Eye (tissue), 1 donor: ENCODE measurements around the gene MYH11.
A peak's percentile ranks its signal among the peaks of the same experiment; 100 is the strongest.
"Not testable (repeated sequence)": the region's sequence is repeated elsewhere in the genome, so short reads cannot be mapped to it uniquely, and the experiment has no call there.

Experiments used
- DNase-seq: peaks from one replicate; pipeline ENCODE4 v3.0.0-alpha.2; 2015

Gene MYH11

GRCh38 chr16:15874745-15875314, 18.0 kb upstream of the MYH11 start:
- peak; percentile 77 for DNase-seq

- no peak for DNase-seq
Observed at GRCh38 chr16:15873737-15874136, 16.9 kb upstream of the MYH11 start.

GRCh38 chr16:15873301-15873700, 16.5 kb upstream of the MYH11 start:
- no peak for DNase-seq

GRCh38 chr16:15870011-15870410, 13.2 kb upstream of the MYH11 start:
- no peak for DNase-seq

GRCh38 chr16:15866451-15866850, 9.6 kb upstream of the MYH11 start:
- no peak for DNase-seq

- DNase-seq = peak; percentile 12
Observed at GRCh38 chr16:15865742-15866141, 8.9 kb upstream of the MYH11 start.

GRCh38 chr16:15864939-15865338, 8.1 kb upstream of the MYH11 start:
- no peak for DNase-seq

- DNase-seq = no peak
Observed at GRCh38 chr16:15861996-15862395, 5.2 kb upstream of the MYH11 start.

GRCh38 chr16:15858921-15859668, 2.3 kb upstream of the MYH11 start:
- DNase-seq = no peak

GRCh38 chr16:15857724-15858560, 1.1 kb upstream of the MYH11 start:
- peak; percentile 48 for DNase-seq

- no peak for DNase-seq
Observed at GRCh38 chr16:15856182-15856581, 646 bp downstream of the MYH11 start.

GRCh38 chr16:15855704-15856003, 1.2 kb downstream of the MYH11 start:
- DNase-seq = no peak

GRCh38 chr16:15854906-15855703, 1.7 kb downstream of the MYH11 start:
- no peak for DNase-seq

- no peak for DNase-seq
Observed at GRCh38 chr16:15854061-15854460, 2.8 kb downstream of the MYH11 start.

- DNase-seq = no peak
Observed at GRCh38 chr16:15853021-15853420, 3.8 kb downstream of the MYH11 start.

GRCh38 chr16:15850555-15850954, 6.3 kb downstream of the MYH11 start:
- DNase-seq = not testable (repeated sequence)

- no peak for DNase-seq
Observed at GRCh38 chr16:15849209-15849981, 7.4 kb downstream of the MYH11 start.

GRCh38 chr16:15847611-15848175, 9.1 kb downstream of the MYH11 start:
- DNase-seq = no peak

- DNase-seq = no peak
Observed at GRCh38 chr16:15846510-15846909, 10.3 kb downstream of the MYH11 start.

- no peak for DNase-seq
Observed at GRCh38 chr16:15843635-15844279, 13.1 kb downstream of the MYH11 start.

GRCh38 chr16:15839204-15839603, 17.6 kb downstream of the MYH11 start:
- DNase-seq = not testable (repeated sequence)
